Endothelial cell of umbilical vein (primary cell): ENCODE measurements around the gene TEDC1. TPM values are rescaled to one million over a fixed set of nuclear protein-coding genes. Genes with fewer than 3 reads are reported as not detected.

Source experiments
- BruUV-seq: library from RNA; stranded (reverse); fragments of 400-500 nt; replicated peaks from 2 replicates; lab custom pipeline; 2021; lab: Mats Ljungman, UMichigan
- CTCF ChIA-PET: fragments of 300-600, 350-600 bp; sonication (Branson Sonifier 250); formaldehyde crosslinking; loops from one replicate; lab custom pipeline; 2021; ENCODE audit warnings: antibody characterized with exemption, inconsistent platforms; lab: Charles Lee
- POLR2A ChIA-PET: fragments of 300-600, 350-600 bp; sonication (Branson Sonifier 250); formaldehyde crosslinking; loops from one replicate; lab custom pipeline; 2021; ENCODE audit warnings: antibody characterized with exemption, inconsistent platforms; lab: Charles Lee
- DNase-seq: peaks from one replicate; pipeline ENCODE4 v3.0.0-alpha.2; 2011; ENCODE audit warnings: low read depth, low spot score
- FAIRE-seq: peaks from 2 replicates; lab custom pipeline; 2011; peaks lifted over from hg19 to GRCh38; lab: Jason Lieb, UNC
- H2AFZ ChIP-seq: 2 replicates; pipeline ENCODE4 v1.6.0; 2012; ENCODE audit warnings: low read depth, low read length, control low read depth, inconsistent platforms
- H3K27ac ChIP-seq: 2 replicates; pipeline ENCODE4 v1.5.1; 2011; ENCODE audit warnings: low read depth, mild to moderate bottlenecking, control low read depth, low read length, moderate library complexity; ENCODE audit not compliant: insufficient read depth
- H3K27me3 ChIP-seq, 2 experiments: 2 replicates each; pipeline versions ENCODE4 v1.6.0 to v1.6.1; 2011; ENCODE audit warnings: low read length in 2 of 2, mixed read lengths in 1 of 2; ENCODE audit not compliant: control insufficient read depth in 2 of 2, insufficient read depth in 2 of 2
- H3K36me3 ChIP-seq, 2 experiments: 2 replicates in 1 of 2; 3 replicates in 1 of 2; pipeline ENCODE4 v1.5.1; 2011; ENCODE audit warnings: low read length in 2 of 2, mild to moderate bottlenecking in 1 of 2, moderate library complexity in 1 of 2; ENCODE audit not compliant: control insufficient read depth in 2 of 2, insufficient read depth in 2 of 2; ENCODE audit errors: extremely low read depth in 1 of 2
- H3K4me1 ChIP-seq: 3 replicates; pipeline ENCODE4 v1.5.1; 2011; ENCODE audit warnings: mild to moderate bottlenecking, low read length; ENCODE audit not compliant: control insufficient read depth, insufficient read depth; ENCODE audit errors: extremely low read depth
- H3K4me2 ChIP-seq: 2 replicates; pipeline ENCODE4 v1.6.1; 2011; ENCODE audit warnings: low read length, control low read depth, mixed read lengths; ENCODE audit not compliant: insufficient read depth
- H3K4me3 ChIP-seq, 3 experiments: fragments of 200-600 bp in 1 of 3; sonication (generic), shearing (Covaris generic) in 1 of 3; replicated peaks in 1 of 3; 2 replicates each; pipeline ENCODE4 v1.5.1; 2011 to 2016; ENCODE audit warnings: control low read depth in 3 of 3, low read length in 3 of 3, mild to moderate bottlenecking in 2 of 3, inconsistent platforms in 1 of 3, low read depth in 1 of 3, moderate library complexity in 1 of 3; ENCODE audit not compliant: insufficient read depth in 1 of 3
- H3K79me2 ChIP-seq: 2 replicates; pipeline ENCODE4 v1.6.0; 2012; ENCODE audit warnings: low read length, inconsistent platforms; ENCODE audit not compliant: control insufficient read depth, insufficient read depth
- H3K9ac ChIP-seq: replicated peaks from 2 replicates; pipeline ENCODE3; 2011; ENCODE audit warnings: low read length, control low read depth; ENCODE audit not compliant: insufficient read depth; ENCODE audit errors: extremely low read depth
- H3K9me1 ChIP-seq: replicated peaks from 3 replicates; pipeline ENCODE4 v1.6.0; 2011; ENCODE audit warnings: mild to moderate bottlenecking, low read length; ENCODE audit not compliant: control insufficient read depth, insufficient read depth; ENCODE audit errors: extremely low read depth
- H3K9me3 ChIP-seq: replicated peaks from 2 replicates; pipeline ENCODE4 v1.5.1; 2012; ENCODE audit warnings: low read length, inconsistent platforms; ENCODE audit not compliant: control insufficient read depth, insufficient read depth
- H4K20me1 ChIP-seq: replicated peaks from 2 replicates; pipeline ENCODE3; 2011; ENCODE audit warnings: mild to moderate bottlenecking, low read length; ENCODE audit not compliant: control insufficient read depth, insufficient read depth; ENCODE audit errors: extremely low read depth
- CTCF ChIP-seq, 2 donors: IDR thresholded peaks; 1 replicate in 1 of 2; 2 replicates in 1 of 2; pipeline ENCODE4 v1.5.1; 2011; ENCODE audit warnings: low read length in 2 of 2, mild to moderate bottlenecking in 2 of 2, moderate library complexity in 2 of 2, control low read depth in 1 of 2, inconsistent platforms in 1 of 2, low read depth in 1 of 2; ENCODE audit not compliant: insufficient read depth in 1 of 2; ENCODE audit errors: extremely low read depth in 1 of 2
- EZH2 ChIP-seq: IDR thresholded peaks from 2 replicates; pipeline ENCODE4 v1.6.1; 2012; ENCODE audit warnings: borderline replicate concordance, low read depth, mild to moderate bottlenecking, moderate library complexity, low read length, inconsistent platforms; ENCODE audit not compliant: severe bottlenecking
- FOS ChIP-seq: IDR thresholded peaks from 2 replicates; pipeline ENCODE4 v1.6.1; 2011; ENCODE audit warnings: mild to moderate bottlenecking, low read length, moderate library complexity, borderline replicate concordance; ENCODE audit not compliant: insufficient read depth
- GATA2 ChIP-seq: IDR thresholded peaks from 2 replicates; pipeline ENCODE4 v1.7.0; 2011; ENCODE audit warnings: low read depth, mild to moderate bottlenecking, moderate library complexity, mixed read lengths, low read length; ENCODE audit not compliant: insufficient read length, insufficient read depth
- JUN ChIP-seq: IDR thresholded peaks from 2 replicates; pipeline ENCODE4 v1.6.1; 2011; ENCODE audit warnings: borderline replicate concordance, low read depth; ENCODE audit not compliant: insufficient read length, insufficient read depth
- MAX ChIP-seq: IDR thresholded peaks from 2 replicates; pipeline ENCODE4 v1.6.1; 2011; ENCODE audit not compliant: insufficient read depth, insufficient read length
- MYC ChIP-seq: IDR thresholded peaks from one replicate; pipeline ENCODE4 v1.6.1; 2011; ENCODE audit warnings: mild to moderate bottlenecking, low read depth, low read length
- POLR2A ChIP-seq: IDR thresholded peaks from 2 replicates; pipeline ENCODE4 v1.6.1; 2012; ENCODE audit warnings: low read depth, mild to moderate bottlenecking, control low read depth, low read length
- POLR2AphosphoS5 ChIP-seq: IDR thresholded peaks from 2 replicates; pipeline ENCODE4 v1.6.1; 2012; ENCODE audit warnings: low read depth, mild to moderate bottlenecking, control low read depth, low read length, moderate library complexity; ENCODE audit not compliant: insufficient read depth
- dilution Hi-C: fragments of 300-500 bp; cut with MboI; formaldehyde crosslinking; loops from one replicate; pipeline ENCODE4 v1.15.0; 2019; ENCODE audit warnings: low sequenced_read_pairs; ENCODE audit not compliant: extremely low pct_ligation_motif_present
- intact Hi-C: fragments of 100-400 bp; cut with micrococcal nuclease; formaldehyde crosslinking; loops from one replicate; pipeline ENCODE4 v1.10.0; 2022
- polyA plus RNA-seq, 4 experiments: library from polyadenylated mRNA; depleted of rRNA in 3 of 4; stranded (reverse) in 3 of 4; unstranded in 1 of 4; fragments of >200 nt; gene quantifications; 2 replicates each; pipeline versions ENCODE4 v1.2.1 to v1.2.3, GENCODE V29; 2011 to 2012; ENCODE audit warnings: missing spikeins in 1 of 4
- total RNA-seq: library from RNA; stranded (reverse); gene quantifications from 2 replicates; pipeline ENCODE4 v1.2.3, GENCODE V29; 2021

Gene TEDC1
- total and polyA plus RNA-seq, 2 donors (not counting 3 experiments of a cell fraction or from before 2014, with no cell fraction given): 16.5 to 25.3 TPM

GRCh38 chr14:105476097-105476830, 14.8 kb upstream of the TEDC1 start:
- BruUV-seq: TSS peak; percentile 15
- peaks cover 10% of the 10 kb centered on the region for H3K79me2 ChIP-seq
- dilution Hi-C loops: no loop called here
- TF ChIP-seq GATA2 (no peak), POLR2AphosphoS5 (peak; percentile 82), MYC (no peak), JUN (no peak), FOS (no peak), EZH2 (no peak), POLR2A (peak; percentile 1), MAX (no peak), CTCF (IDR thresholded peaks at IDR 0.05; ENCODE audit: extremely low read depth in 1 of 2, insufficient read depth in 1 of 2, low read depth in 1 of 2, low read length in 2 of 2) (no peak)
- no peak overlapping the region for H2AFZ ChIP-seq
- FAIRE-seq: no peak
- H4K20me1 ChIP-seq: no peaks in the 10 kb centered on the region
- H3K9ac ChIP-seq: peak overlapping the region; percentile 97
- peak overlapping the region; percentile 76 for H3K27ac ChIP-seq
- H3K4me3 ChIP-seq: peak overlapping the region; percentile 3 to 93 (median 53)
- intact Hi-C loops: no loop called here
- ChIA-PET POLR2A (interaction anchor here (1.0 to 2.0 kb wide), 2 partner anchors 13 to 46 kb away, joined by 3 to 9 read pairs; no protein-coding TSS in a partner anchor), CTCF (interaction anchor here (1.2 to 2.7 kb wide), 5 partner anchors 10 to 105 kb away, joined by 3 to 27 read pairs (median 11); partner anchors contain the start of gene CRIP1)
- no peaks in the 10 kb centered on the region for H3K27me3 ChIP-seq
- H3K9me1 ChIP-seq: no peaks in the 10 kb centered on the region
- peaks cover 23% of the 10 kb centered on the region for H3K4me1 ChIP-seq
- peak overlapping the region; percentile 58 for H3K4me2 ChIP-seq
- H3K36me3 ChIP-seq: peaks cover 3 to 5% of the 10 kb centered on the region in 2 experiments
- H3K9me3 ChIP-seq: no peaks in the 10 kb centered on the region
- peak; percentile 81 for DNase-seq
